ENCODE data around the gene ZNF70. TPM values are rescaled to one million over a fixed set of nuclear protein-coding genes. Genes with fewer than 3 reads are reported as not detected.

Gene ZNF70
- total and polyA plus RNA-seq, 9 of the 15 experiments (the other 6 are each of a cell fraction or from before 2014, with no cell fraction given), result 0.14 to 3.3 (median 1.4) TPM

- TF ChIP-seq ZNF639 (CRISPR knock-in tag; conservative IDR thresholded peaks at IDR 0.05 in 1 of 2, IDR thresholded peaks at IDR 0.05 in 1 of 2) (peak in 1 of 2 experiments; percentile 95; a peak in 2 of 4 replicates), TCF7L2 (IDR thresholded peaks at IDR 0.05; ENCODE audit: low read depth, low read length) (no peak), SRSF1 (IDR thresholded peaks at IDR 0.05; ENCODE audit: low read depth, low read length) (no peak), ZC3H4 (CRISPR knock-in tag; IDR thresholded peaks at IDR 0.05; ENCODE audit: borderline replicate concordance) (no peak), NRF1 (conservative IDR thresholded peaks at IDR 0.05 in 1 of 2, IDR thresholded peaks at IDR 0.05 in 1 of 2) (peak; percentile 8 to 49; a peak in 1 of 4 replicates), ZNF121 (CRISPR knock-in tag; conservative IDR thresholded peaks at IDR 0.05) (no peak), ARID1B (IDR thresholded peaks at IDR 0.05) (no peak), KDM4B (IDR thresholded peaks at IDR 0.05; ENCODE audit: borderline replicate concordance in 2 of 2, low read depth in 1 of 2) (0 out of 4 replicates have a peak, but pooled peaks of 1 of the 2 experiments have one; percentile 21), CGGBP1 (CRISPR knock-in tag; IDR thresholded peaks at IDR 0.05) (no peak), MYC (IDR thresholded peaks at IDR 0.05; ENCODE audit: low read depth, low read length) (peak; percentile 72), MYC (CRISPR knock-in tag; IDR thresholded peaks at IDR 0.05; ENCODE audit: borderline replicate concordance, low read depth) (no peak), MIER1 (IDR thresholded peaks at IDR 0.05; ENCODE audit: low read depth) (no peak), REST (IDR thresholded peaks at IDR 0.05; ENCODE audit: borderline replicate concordance) (peak; percentile 70), REST (CRISPR knock-in tag; IDR thresholded peaks at IDR 0.05; ENCODE audit: low read depth) (no peak), ZNF324 (CRISPR knock-in tag; IDR thresholded peaks at IDR 0.05) (no peak)
Observed at GRCh38 chr22:23750714-23751440, at the start of gene ZNF70 (continued).

Data from K562 (cell line).